Natural killer cell treated with Interleukin-12 subunit alpha and Interleukin-12 subunit beta and Interleukin-15 and Interleukin-18, amount 100 ng/mL, for 72 hours (primary cell): ENCODE results near the gene SCGB2A2. TPM values are rescaled to one million over a fixed set of nuclear protein-coding genes. Genes with fewer than 3 reads are reported as not detected.

Experiments
- ATAC-seq, 2 donors: fragments of 150-1000 bp; cut with Tn5 transposase in 1 of 2; sonication (Bioruptor Pico), chemical (Tn5 transposase) in 1 of 2; 2 replicates each; pipeline ENCODE4 v1.10.0; 2021
- DNase-seq: peaks from one replicate; pipeline ENCODE4 v3.0.0; 2022; ENCODE audit warnings: low spot score
- H3K27ac Mint-ChIP-seq, 2 donors: 1 replicate in 1 of 2; 2 replicates in 1 of 2; pipeline ENCODE4 v1.8.0; 2022; ENCODE audit warnings: mixed read lengths in 2 of 2, mild to moderate bottlenecking in 1 of 2, moderate library complexity in 1 of 2
- H3K27me3 Mint-ChIP-seq, 2 donors: 1 replicate in 1 of 2; 2 replicates in 1 of 2; pipeline ENCODE4 v1.8.0; 2022; ENCODE audit warnings: mixed read lengths in 2 of 2
- H3K36me3 Mint-ChIP-seq: one replicate; pipeline ENCODE4 v1.8.0; 2022; ENCODE audit warnings: mixed read lengths
- H3K4me1 Mint-ChIP-seq, 2 donors: 1 replicate in 1 of 2; 2 replicates in 1 of 2; pipeline ENCODE4 v1.8.0; 2022; ENCODE audit warnings: low read depth in 2 of 2, mixed read lengths in 2 of 2, mild to moderate bottlenecking in 1 of 2
- H3K4me3 Mint-ChIP-seq: one replicate; pipeline ENCODE4 v1.8.0; 2022; ENCODE audit warnings: mixed read lengths
- H3K9me3 Mint-ChIP-seq: 2 replicates; pipeline ENCODE4 v1.8.0; 2022; ENCODE audit warnings: mixed read lengths
- total RNA-seq, 2 donors: library from RNA; stranded (reverse); gene quantifications; one replicate each; pipeline ENCODE4 v1.2.3, GENCODE V29; 2022

SCGB2A2 gene
- total RNA-seq: not detected

DNA sequence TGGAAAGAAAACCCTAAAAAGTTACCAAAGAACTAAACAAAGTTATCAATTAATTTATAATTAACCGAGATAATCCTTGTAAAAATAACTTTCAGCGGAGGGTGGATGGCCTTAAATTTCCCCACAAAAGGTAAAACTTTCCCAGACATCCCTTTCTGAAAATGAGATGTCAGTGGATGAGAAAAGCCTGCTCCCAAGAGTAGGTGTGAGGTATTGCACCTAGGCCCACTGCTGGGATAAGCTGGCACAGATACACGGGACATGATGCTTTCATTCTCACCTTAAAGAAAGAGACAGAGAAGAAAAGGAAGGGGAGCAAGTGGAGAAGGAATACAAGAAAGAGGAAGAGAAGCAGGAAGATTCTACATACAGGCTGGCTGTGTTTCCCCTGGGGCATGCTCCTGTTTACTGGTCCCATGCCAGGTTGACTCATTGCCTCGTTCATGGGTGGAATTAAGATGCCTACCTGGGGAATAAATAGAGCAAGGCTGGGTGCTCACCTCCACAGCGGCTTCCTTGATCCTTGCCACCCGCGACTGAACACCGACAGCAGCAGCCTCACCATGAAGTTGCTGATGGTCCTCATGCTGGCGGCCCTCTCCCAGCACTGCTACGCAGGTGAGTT lies at the start of gene SCGB2A2:
SCGB2A2 (plus strand) TSS at position 505 of the 625 bp plus-strand sequence; CDS start at position 564, 59 bp downstream.
- Mint-ChIP-seq H3K27me3 (peaks cover 12 to 16% of the 10 kb centered on the region in 2 donors), H3K4me1 (no peaks in the 10 kb centered on the region), H3K4me3 (no peak within 1 kb of the TSS), H3K36me3 (no peaks in the 10 kb centered on the region), H3K27ac (no peak within 1 kb of the TSS), H3K9me3 (no peaks in the 10 kb centered on the region)
- no peak for DNase-seq
- no peak for ATAC-seq

- ATAC-seq (no peak), DNase-seq (no peak)
- Mint-ChIP-seq H3K27me3 (peaks cover 18 to 19% of the 10 kb centered on the region in 2 donors), H3K36me3 (peaks cover 35% of the 10 kb centered on the region), H3K4me3 (no peak overlapping the region), H3K27ac (no peak overlapping the region), H3K4me1 (no peaks in the 10 kb centered on the region), H3K9me3 (peaks cover 21% of the 10 kb centered on the region)
Measured at GRCh38 chr11:62221498-62221897, 48.5 kb upstream of the SCGB2A2 start.

DNA sequence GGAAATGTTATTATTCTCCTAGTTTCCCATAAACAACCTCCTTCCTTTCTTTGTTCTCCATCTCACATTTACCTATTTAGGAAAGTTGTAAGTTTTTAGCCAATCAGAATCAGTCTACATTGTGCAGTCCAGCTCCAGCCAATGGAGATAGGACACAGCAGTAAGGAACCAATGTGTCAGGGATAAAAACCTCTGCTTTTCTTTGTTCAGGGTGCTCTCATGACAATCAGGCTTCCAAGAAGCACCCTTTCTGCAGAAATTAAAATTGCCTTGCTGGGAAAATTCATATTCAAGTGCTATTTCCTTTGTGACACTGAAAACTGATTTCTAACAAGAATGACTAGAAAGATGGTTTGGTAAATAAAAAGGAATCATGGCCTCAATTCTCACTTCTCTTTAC lies 46.9 kb upstream of the SCGB2A2 start:
- H3K27ac Mint-ChIP-seq: no peak overlapping the region
- ATAC-seq (no peak), DNase-seq (no peak)
- no peak overlapping the region for H3K4me3 Mint-ChIP-seq
- peaks cover 35% of the 10 kb centered on the region for H3K36me3 Mint-ChIP-seq
- H3K27me3 Mint-ChIP-seq: peaks cover 11 to 15% of the 10 kb centered on the region in 2 donors
- no peaks in the 10 kb centered on the region for H3K4me1 Mint-ChIP-seq
- H3K9me3 Mint-ChIP-seq: peaks cover 21% of the 10 kb centered on the region

DNA sequence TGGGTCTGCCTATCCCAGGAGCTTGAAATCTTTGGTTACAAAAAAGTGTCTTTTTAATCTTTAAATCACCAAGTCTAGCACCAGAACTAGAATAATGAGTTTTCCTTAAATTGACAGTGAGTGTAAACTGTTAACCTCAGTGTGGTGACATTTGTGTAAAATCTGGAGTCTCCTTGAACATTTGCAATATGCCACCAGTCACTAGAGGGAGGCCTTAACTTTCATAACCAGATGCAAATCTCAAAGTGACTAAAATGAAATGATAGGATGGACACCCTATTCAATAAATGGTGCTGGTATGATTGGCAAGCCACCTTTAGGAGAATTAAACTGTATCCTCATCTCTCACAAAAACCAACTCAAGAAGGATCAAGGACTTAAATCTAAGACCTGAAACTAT lies 36.2 kb upstream of the SCGB2A2 start:
- H3K4me1 Mint-ChIP-seq: no peaks in the 10 kb centered on the region
- no peak overlapping the region for H3K27ac Mint-ChIP-seq
- no peaks in the 10 kb centered on the region for H3K9me3 Mint-ChIP-seq
- ATAC-seq: no peak
- DNase-seq: no peak
- H3K36me3 Mint-ChIP-seq: no peaks in the 10 kb centered on the region
- no peak overlapping the region for H3K4me3 Mint-ChIP-seq
- H3K27me3 Mint-ChIP-seq: peaks cover 26 to 55% of the 10 kb centered on the region in 2 donors

GRCh38 chr11:62236187-62236586 lies 33.8 kb upstream of the SCGB2A2 start:
- no peak overlapping the region for H3K4me3 Mint-ChIP-seq
- no peaks in the 10 kb centered on the region for H3K4me1 Mint-ChIP-seq
- ATAC-seq (no peak), DNase-seq (no peak)
- no peak overlapping the region for H3K27ac Mint-ChIP-seq
- no peaks in the 10 kb centered on the region for H3K9me3 Mint-ChIP-seq
- H3K36me3 Mint-ChIP-seq: no peaks in the 10 kb centered on the region
- H3K27me3 Mint-ChIP-seq: peaks cover 29 to 60% of the 10 kb centered on the region in 2 donors

DNA sequence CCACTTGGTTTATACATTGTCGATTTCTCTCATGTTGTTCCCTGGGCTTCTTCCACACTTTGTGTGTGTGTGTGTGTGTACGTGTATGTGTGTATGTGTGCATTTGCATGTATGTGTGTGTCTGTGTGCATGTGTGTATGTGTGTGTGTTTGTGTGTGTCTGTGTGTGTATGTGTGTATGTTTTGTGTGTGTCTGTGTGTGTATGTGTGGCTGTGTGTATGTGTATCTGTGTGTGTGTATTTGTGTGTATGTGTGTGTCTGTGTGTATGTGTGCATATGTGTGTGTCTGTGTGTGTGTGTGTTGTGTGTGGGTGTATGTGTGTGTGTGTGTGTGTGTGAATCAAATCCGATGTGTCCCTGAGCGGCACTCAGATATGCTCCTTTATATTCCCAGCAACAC lies 32.5 kb upstream of the SCGB2A2 start:
- DNase-seq (no peak), ATAC-seq (no peak)
- peaks cover 29 to 53% of the 10 kb centered on the region in 2 donors for H3K27me3 Mint-ChIP-seq
- H3K4me3 Mint-ChIP-seq: no peak overlapping the region
- H3K27ac Mint-ChIP-seq: no peak overlapping the region
- no peaks in the 10 kb centered on the region for H3K9me3 Mint-ChIP-seq
- H3K36me3 Mint-ChIP-seq: no peaks in the 10 kb centered on the region
- no peaks in the 10 kb centered on the region for H3K4me1 Mint-ChIP-seq

GRCh38 chr11:62238151-62238550 lies 31.8 kb upstream of the SCGB2A2 start:
- no peak overlapping the region for H3K4me3 Mint-ChIP-seq
- H3K27me3 Mint-ChIP-seq: peaks cover 25 to 47% of the 10 kb centered on the region in 2 donors
- no peak overlapping the region for H3K27ac Mint-ChIP-seq
- no peak for DNase-seq
- no peaks in the 10 kb centered on the region for H3K36me3 Mint-ChIP-seq
- no peaks in the 10 kb centered on the region for H3K9me3 Mint-ChIP-seq
- no peaks in the 10 kb centered on the region for H3K4me1 Mint-ChIP-seq
- no peak for ATAC-seq

- Mint-ChIP-seq H3K4me3 (no peak overlapping the region), H3K27ac (no peak overlapping the region), H3K36me3 (no peaks in the 10 kb centered on the region), H3K9me3 (no peaks in the 10 kb centered on the region), H3K4me1 (no peaks in the 10 kb centered on the region), H3K27me3 (peaks cover 13 to 36% of the 10 kb centered on the region in 2 donors)
- DNase-seq: no peak
- ATAC-seq: no peak
Measured at GRCh38 chr11:62241095-62241494, 28.9 kb upstream of the SCGB2A2 start.

- H3K4me3 Mint-ChIP-seq: no peak within 1 kb of the TSS
Measured at GRCh38 chr11:62242021-62242420, 27.9 kb upstream of the SCGB2A2 start, which contains the start of gene SCGB1D2. TSS of gene SCGB1D2 (plus strand) at chr11:62242239. CDS start at chr11:62242308, 69 bp downstream.

GRCh38 chr11:62245271-62245753 lies 24.6 kb upstream of the SCGB2A2 start:
- ATAC-seq (peak in 1 of 2 donors; percentile 61), DNase-seq (no peak)
- H3K27ac Mint-ChIP-seq: no peak overlapping the region
- H3K27me3 Mint-ChIP-seq: peaks cover 25 to 43% of the 10 kb centered on the region in 2 donors
- H3K9me3 Mint-ChIP-seq: peaks cover 7% of the 10 kb centered on the region
- no peaks in the 10 kb centered on the region for H3K4me1 Mint-ChIP-seq
- peaks cover 12% of the 10 kb centered on the region for H3K36me3 Mint-ChIP-seq
- no peak overlapping the region for H3K4me3 Mint-ChIP-seq

More at GRCh38 chr11:62242021-62242420, 27.9 kb upstream of the SCGB2A2 start, which contains the start of gene SCGB1D2:
- no peaks in the 10 kb centered on the region for H3K4me1 Mint-ChIP-seq
- H3K27me3 Mint-ChIP-seq: peaks cover 19 to 43% of the 10 kb centered on the region in 2 donors
- no peak within 1 kb of the TSS for H3K27ac Mint-ChIP-seq
- no peak for ATAC-seq
- H3K9me3 Mint-ChIP-seq: no peaks in the 10 kb centered on the region
- H3K36me3 Mint-ChIP-seq: no peaks in the 10 kb centered on the region
- DNase-seq: no peak

DNA sequence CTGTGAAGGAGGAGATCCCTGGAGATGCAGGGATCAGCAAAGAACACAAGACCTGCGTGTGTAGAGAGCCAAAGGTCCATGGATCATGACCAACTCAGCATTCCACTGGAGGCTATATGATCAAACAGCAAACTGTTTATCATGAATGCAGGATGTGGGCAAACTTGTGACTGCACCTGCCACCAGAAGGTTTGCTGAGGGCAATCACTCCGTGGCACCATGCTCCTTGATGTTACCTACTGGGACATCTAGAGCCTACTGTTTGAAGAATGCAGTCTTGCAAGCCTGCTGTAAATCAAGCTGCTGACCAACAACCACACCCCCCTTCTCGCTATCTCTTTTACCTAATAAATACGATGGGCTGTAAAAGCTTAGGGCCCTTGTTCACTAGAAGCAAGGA lies 18.3 kb upstream of the SCGB2A2 start:
- H3K27me3 Mint-ChIP-seq: peaks cover 25 to 35% of the 10 kb centered on the region in 2 donors
- H3K27ac Mint-ChIP-seq: no peak overlapping the region
- H3K9me3 Mint-ChIP-seq: peaks cover 22% of the 10 kb centered on the region
- no peak overlapping the region for H3K4me3 Mint-ChIP-seq
- H3K4me1 Mint-ChIP-seq: no peaks in the 10 kb centered on the region
- peaks cover 37% of the 10 kb centered on the region for H3K36me3 Mint-ChIP-seq
- no peak for DNase-seq
- no peak for ATAC-seq

DNA sequence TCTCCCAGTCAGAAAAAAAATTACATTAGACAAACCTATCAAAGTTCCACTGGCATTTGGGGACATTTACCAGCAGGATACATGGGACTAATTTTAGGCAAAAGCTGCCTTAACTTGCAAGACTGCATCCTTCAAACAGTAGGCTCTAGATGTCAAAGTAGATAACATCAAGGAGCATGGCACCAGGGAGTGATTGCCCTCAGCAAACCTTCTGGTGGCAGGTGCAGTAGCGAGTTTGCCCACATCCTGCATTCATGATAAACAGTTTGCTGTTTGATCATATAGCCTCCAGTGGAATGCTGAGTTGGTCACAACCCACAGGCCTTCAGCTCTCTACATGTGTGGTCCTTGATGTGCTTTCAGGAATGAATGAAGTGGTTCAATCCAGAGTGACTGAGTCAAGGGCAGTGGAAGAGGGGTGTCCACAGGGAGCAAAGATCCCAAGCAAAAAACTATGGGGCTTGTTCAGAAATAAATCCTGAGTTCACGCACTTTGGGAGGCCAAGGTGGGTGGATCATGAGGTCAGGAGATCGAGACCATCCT lies 15.9 kb upstream of the SCGB2A2 start:
- no peak overlapping the region for H3K27ac Mint-ChIP-seq
- peaks cover 33 to 40% of the 10 kb centered on the region in 2 donors for H3K27me3 Mint-ChIP-seq
- no peak overlapping the region for H3K4me3 Mint-ChIP-seq
- no peak for ATAC-seq
- H3K9me3 Mint-ChIP-seq: peaks cover 22% of the 10 kb centered on the region
- no peak for DNase-seq
- H3K36me3 Mint-ChIP-seq: peaks cover 37% of the 10 kb centered on the region
- H3K4me1 Mint-ChIP-seq: no peaks in the 10 kb centered on the region

GRCh38 chr11:62256281-62256680 lies 13.7 kb upstream of the SCGB2A2 start:
- no peak for ATAC-seq
- Mint-ChIP-seq H3K27me3 (peaks cover 22 to 26% of the 10 kb centered on the region in 2 donors), H3K4me1 (no peaks in the 10 kb centered on the region), H3K4me3 (no peak overlapping the region), H3K9me3 (peaks cover 7% of the 10 kb centered on the region), H3K36me3 (peaks cover 15% of the 10 kb centered on the region), H3K27ac (no peak overlapping the region)
- DNase-seq: no peak

DNA sequence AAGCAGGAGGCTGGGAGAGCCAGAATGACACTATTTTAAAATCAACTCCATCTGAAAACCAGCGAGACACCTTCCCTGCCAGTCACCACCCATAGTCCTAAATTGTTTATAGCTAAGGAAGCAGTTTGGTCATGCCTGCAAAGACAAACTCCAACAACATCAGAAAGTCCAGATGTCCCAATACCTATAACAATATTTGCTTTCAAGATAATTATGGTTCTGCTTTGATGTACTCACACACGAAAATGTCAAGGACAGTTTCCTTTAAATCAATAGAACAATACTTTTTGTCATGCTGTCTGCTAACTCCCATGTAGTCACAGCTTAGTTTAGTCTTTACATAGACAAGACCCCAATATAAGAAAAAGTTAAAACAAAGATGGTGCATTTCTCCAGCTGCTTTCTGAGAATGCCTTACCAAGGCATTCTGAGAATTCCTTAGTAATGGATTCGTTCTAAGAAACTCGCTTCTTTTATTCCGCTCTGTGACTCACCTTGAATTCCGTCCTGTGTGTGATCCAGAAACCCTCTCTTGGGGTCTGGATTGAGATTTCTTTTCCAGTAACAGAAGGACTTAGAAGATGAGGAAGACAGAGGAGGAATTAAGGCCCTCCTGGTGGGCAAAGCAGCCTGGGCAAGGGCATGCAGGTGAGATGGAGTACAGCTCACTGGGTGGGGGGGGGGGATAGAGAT lies 9.6 kb upstream of the SCGB2A2 start:
- Mint-ChIP-seq H3K36me3 (no peaks in the 10 kb centered on the region), H3K27ac (no peak overlapping the region), H3K27me3 (peaks cover 28 to 29% of the 10 kb centered on the region in 2 donors), H3K9me3 (no peaks in the 10 kb centered on the region), H3K4me3 (no peak overlapping the region), H3K4me1 (peaks cover 0 to 6% of the 10 kb centered on the region in 2 donors)
- no peak for DNase-seq
- ATAC-seq: no peak
